NCI-H2081 treated with DMSO at 0.1 percent for 48 hours (cell line): ENCODE data around the gene POFUT1.

Experiments
- DNase-seq: peaks from one replicate; lab custom pipeline; 2025; lab: John Stamatoyannopoulos, UW

Gene POFUT1

DNA sequence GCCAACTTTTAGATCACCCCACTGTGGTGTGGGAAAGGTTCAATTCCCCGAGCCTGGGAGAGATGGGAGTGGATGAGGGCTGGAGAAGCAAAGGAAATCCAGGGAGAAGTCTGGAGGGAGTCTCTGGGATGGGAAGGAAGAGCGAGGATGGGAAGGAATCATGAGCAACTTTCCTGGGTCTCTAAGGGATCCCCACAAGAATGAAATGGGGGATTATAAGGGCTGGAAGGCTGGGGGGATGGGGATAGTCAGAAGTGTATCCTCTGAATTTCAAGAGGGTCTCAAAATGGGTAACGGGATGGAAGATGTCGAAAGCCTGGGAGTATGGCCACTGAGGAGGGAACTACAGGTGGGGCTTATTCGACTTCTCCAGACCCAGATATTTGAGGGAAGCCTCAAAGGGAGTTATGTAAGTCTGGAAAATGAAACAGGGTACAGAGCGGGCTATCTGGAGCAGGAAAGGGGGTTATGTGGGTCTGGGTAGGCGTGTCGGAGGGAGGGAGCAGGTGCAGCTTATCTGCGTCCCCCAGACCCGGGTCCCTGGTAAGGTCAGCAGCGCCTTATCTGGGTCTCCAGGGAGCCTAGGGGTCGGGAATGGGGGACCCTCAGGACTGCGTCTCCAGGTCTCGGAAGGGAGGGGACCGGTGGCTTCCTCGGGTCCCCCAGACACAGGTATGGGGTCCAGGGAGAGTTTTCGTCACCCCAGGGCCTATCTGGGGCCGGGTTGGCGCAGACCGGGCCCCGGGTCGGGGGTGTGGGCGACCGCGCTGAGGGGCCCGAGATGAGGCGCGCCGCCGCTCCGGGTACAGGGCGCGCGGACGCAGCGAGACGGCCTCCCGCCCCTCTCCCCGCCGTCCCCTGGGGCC, 687 bp upstream of the POFUT1 start:
- no peak for DNase-seq

DNA sequence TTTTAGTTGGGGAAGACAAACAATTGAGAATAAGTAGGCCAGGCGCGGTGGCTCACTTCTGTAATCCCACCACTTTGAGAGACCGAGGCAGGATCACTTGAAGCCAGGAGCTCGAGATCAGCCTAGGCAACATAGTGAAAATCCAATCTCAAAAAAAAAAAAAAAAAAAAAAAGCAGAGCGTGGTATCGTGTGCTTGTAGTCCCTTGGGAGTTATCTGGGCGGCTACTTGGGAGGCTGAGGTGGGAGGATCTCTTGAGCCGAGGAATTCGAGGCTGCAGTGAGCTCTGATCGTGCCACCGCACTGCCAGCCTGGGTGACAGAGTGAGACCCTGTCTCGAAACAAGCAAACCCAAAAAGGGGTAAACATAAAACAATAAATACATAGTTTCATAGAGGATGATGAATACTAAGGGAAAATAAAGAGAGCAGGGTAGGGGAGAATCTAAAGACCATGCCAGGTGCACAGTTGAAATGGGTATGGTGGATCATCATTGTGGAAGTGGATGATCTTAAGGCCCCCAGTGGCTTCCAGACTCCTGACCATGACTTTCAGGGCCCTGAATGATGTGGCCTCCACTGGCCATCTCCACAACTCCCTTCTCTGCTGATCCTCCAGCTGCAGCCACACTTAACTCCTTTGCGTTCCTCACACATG, 947 bp downstream of the POFUT1 start:
- DNase-seq: no peak

DNA sequence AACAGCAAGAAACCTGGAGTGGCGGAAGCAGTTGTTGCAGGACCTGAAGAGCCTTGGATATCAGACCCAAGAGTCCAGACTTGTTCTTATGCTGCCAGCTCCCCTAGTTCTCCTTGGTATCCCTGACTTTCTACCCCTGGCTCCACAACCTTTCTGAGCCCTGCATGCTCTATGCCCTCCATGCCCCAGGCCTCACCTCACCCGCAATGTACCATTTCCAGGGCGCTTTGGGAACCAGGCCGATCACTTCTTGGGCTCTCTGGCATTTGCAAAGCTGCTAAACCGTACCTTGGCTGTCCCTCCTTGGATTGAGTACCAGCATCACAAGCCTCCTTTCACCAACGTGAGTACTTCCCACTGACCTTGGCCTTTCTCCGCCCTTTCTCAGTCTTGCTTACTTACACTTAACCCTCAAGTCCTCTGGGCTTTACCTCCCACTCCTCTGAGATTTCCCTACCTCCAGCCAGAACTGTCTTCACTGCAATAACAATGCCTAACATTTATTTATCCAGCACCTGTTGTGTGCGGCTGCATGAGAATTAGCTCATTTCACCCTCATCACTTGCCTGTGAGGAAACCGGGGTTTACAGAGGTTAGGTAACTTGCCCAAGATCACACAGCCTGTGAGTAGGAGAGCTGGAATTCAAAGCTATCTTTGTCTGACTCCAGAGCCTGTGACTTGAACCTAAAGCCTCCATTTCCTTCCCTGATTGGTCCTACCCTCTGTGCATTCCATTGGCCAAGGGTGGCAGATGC, 2.3 kb downstream of the POFUT1 start:
- no peak for DNase-seq

DNA sequence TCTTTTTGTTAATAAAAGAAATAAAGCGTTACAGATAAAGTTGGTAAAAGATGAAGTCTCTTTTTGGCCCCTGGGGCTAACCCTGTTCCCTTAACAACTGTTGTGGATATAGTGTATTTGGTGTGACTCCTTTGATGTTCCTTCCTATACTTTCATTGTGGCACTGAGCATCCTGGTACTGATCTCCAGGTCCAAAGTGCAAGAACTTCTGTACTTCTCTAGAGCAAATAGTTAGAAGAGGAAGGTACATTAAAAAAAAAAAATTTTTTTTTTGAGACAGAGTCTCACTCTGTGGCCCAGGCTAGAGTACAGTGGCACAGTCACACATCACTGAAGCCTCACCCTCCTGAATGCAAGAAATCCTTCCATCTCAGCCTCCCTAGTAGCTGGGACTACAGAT, 6.2 kb downstream of the POFUT1 start:
- no peak for DNase-seq

DNA sequence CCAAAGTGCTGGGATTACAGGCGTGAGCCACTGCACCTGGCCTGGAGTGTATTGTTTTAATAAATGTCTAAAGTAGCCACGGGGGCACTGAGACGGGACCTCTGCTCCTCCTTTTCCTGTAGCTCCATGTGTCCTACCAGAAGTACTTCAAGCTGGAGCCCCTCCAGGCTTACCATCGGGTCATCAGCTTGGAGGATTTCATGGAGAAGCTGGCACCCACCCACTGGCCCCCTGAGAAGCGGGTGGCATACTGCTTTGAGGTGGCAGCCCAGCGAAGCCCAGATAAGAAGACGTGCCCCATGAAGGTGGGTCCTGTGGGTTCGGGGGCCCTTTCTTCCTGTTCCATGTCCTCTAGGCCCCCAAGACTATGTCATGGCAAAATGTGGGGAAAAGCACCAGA, 7.5 kb downstream of the POFUT1 start:
- DNase-seq: no peak

DNA sequence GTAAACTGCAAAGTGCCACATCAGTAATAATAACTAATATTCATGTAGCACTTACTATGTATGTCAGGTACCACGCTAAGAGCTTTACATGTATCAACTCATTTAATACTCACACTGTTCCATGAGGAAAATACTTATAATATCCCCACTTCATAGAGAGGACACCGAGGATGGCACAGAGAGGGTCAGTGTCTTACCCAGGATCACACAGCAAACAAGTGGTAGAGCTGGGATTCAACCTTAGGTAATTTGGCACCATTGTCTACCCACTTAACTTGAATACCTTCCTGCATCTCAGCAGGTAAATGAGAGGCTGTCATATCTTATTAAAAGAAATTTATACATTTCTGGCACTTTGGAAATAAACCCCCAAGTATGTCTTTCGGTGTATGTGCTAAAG, 8.0 kb downstream of the POFUT1 start:
- no peak for DNase-seq

DNA sequence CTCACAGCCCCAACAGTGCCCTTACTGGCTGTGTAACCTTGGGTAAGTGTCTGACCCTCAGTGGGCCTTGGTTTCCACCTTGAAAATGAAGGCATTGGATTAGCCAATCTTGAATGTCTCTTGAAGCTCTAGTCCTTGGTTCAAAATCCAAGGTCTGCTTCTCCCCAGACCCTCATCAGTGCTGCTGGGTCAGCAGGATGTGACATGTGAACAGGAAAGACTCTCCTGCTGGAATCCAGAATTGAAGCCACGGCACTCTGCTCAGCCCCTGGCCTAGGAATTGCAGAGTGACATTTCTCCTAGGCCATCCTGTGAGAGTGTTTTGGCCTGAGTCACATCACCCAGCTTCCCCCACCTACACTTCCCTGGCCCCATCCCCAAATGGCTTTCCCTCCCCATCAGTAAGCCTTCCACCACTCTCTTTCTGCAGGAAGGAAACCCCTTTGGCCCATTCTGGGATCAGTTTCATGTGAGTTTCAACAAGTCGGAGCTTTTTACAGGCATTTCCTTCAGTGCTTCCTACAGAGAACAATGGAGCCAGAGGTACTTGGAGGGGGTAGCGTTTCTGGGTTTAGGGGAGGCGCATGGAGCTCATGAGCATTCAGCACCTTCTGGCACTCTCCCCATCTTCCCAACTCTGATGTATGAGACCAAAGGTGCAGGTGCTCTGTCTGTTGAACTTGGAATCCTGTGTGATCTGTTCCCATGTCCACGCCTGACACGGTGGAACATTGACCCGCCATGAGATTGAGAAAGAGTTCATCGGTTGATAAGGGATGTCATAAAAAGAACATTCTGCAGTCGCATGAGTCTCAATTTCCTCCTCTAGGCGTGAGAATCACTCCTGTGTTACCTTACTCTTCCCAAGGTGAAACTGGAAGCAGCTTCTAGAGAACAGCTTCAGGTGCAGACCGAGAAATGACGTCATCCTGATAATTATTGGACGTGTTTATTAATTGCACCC, 8.8 kb downstream of the POFUT1 start:
- DNase-seq: no peak

DNA sequence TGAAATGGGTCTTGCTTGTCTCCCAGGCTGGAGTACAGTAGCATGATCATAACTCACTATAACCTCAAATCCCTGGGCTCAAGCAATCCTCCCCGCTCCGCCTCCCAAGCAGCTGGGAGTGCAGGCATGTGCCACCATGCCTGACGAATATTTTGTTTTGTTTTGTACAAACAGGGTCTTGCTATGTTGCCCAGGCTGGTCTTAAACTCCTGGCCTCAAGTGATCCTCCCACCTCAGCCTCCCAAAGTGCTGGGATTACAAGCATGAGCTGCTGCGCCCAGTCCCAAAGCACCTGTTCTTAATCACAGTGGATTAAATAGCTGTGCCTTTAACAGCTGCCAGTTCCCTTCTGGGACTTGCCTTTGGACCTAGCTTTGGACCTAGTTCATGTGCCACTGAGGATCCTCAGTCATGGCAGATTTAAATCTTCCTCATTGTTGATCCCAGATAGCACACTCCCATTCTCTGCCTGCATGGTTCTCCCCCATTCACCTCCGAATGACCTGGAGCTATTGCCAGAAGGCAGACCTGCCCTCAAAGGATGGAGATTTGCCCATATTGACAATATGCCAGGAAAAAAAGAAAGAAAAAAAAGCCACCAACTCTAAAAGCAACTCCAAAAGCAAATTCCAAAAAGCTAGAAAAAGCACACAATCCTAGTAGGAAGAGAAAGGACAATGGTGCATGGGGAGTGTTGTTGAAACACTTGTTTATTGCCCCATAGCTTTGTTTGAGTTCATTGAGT, 10.6 kb downstream of the POFUT1 start:
- no peak for DNase-seq

DNA sequence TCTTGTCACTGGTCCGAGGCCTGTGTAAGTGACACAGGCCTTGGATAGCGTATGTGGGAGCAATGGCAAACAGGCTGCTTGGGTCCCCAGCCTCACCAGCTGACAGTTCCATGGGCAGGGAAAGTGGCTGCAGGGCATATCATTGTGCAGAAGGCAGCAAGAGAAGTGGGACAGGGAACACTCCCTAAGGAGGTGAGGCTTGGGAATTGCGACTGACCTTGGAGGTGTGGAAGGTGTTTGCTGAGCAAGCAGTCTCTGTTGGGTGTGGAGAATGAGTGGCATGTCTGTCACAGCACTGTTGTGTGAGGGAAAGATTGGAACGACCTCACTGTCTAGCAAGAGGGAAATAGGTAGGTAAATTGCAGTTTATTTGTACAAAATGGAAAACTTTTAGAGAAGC, 16.8 kb downstream of the POFUT1 start:
- no peak for DNase-seq

DNA sequence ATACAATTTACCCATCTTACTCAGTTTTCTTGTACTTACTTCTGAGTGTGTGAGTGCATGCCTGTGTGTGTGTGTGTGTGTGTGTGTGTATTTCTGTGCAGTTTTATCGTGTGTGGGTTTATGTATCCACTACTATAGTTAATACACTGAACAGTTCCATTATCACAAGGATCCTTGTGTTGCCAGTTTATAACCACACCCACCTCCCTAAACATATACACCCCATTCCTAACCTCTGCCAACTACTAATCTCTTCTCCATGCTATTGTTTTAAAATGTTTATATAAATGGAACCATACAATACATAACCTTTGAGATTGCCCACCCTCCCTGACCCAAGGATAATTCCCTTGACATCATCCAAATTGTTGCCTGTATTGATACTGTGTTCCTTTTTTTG, 18.7 kb downstream of the POFUT1 start:
- DNase-seq: no peak

DNA sequence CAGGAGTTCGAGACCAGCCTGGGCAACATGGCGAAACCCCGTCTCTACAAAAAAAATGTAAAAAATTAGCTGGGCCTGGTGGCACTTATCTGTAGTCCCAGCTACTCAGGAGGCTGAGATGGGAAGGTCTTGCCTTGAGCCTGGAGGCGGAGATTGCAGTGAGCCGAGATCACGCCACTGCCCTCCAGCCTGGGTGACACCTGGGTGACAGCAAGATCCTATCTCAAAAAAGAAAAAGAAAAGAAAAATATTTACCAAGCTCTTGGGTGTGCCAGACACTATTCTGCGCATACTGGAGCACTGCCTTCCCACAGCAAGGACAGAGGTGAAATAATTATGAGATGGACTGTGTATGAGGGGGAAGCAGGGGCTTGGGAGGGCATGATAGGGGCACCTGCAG, 19.6 kb downstream of the POFUT1 start:
- no peak for DNase-seq

DNA sequence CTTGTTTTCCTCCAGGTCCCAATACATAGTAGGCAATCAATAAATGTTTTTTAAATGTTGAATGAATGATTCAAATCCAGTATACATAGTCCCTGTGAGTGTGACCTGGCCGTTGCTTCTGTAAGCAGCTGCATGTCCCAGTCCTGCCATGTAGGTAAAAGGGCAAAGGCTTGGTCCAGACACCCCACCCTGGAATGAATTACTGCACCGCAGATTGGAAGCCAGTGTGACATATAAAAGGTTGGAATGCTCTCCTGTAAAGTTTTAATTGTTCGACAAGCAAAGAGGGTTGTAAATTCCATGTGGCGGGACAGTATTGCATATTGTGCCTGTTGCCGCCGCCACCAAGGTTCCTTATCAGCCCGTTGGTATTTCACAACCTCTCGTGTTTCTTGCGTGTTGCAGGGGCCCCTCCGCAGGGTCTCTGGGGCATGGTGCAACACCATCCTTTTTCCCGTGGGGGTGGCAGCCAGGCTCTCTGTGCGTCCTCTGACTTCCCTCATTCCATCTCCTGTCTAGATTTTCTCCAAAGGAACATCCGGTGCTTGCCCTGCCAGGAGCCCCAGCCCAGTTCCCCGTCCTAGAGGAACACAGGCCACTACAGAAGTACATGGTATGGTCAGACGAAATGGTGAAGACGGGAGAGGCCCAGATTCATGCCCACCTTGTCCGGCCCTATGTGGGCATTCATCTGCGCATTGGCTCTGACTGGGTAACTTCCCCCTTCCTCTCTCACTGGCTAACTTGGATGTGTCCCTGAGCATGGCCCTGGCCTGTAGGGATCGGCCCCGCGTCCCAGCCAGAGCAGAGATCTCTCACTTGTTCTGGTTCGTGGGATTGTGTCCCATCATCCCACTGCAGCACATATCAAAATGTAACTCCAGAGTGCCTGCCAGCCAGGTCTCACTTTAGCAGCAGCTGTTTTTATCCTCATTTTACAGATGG, 20.3 kb downstream of the POFUT1 start:
- DNase-seq: no peak

DNA sequence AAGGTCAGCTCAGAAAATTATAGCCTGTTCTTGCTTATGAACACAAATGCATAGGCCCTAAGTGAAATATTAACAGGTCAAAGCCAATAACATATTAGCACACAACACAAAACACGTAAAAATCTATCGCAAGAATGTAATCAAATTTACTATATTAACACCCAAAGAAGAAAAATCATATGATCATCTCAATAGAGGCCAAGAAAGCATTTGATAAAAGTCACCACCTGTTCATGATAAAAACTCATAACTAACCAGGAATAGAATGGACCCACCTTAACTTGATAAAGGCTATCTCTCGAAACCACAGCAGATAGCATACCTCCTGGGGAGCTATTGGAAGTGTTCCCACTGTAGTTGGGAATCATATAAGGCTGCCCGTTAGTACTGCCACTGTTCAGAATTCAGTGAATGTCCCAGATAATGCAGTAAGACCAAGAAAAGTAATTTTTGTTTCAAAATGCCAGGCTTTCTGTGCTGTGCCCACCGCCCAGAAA, 21.6 kb downstream of the POFUT1 start:
- no peak for DNase-seq

DNA sequence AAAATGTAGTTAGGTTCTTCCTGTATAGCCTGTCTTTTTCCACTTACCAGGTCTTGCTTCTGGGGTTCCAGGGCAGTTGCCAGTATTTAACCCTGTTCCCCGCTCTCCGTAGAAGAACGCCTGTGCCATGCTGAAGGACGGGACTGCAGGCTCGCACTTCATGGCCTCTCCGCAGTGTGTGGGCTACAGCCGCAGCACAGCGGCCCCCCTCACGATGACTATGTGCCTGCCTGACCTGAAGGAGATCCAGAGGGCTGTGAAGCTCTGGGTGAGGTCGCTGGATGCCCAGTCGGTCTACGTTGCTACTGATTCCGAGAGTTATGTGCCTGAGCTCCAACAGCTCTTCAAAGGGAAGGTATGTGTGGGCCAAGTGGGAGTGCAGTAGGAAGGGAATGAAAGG, 23.0 kb downstream of the POFUT1 start:
- DNase-seq: no peak

DNA sequence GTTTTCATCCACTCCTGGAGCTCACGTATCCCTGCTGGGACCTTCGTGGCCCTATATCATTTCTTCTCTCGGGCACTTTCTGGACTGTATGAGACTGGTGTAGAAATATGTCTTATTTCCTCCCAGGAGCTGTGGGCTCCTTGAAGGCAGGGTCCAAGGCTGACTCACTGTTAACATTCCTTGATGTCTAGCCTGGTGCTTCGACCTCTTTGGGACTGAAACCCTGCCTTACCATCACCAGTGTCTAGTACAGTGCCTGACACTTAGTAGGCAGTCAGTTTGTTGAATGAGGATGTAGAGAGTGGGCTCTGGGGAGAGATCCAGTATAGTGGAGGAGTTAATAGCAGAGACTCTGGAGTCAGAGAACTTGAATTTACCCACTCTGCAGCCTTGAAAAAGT, 23.6 kb downstream of the POFUT1 start:
- no peak for DNase-seq

DNA sequence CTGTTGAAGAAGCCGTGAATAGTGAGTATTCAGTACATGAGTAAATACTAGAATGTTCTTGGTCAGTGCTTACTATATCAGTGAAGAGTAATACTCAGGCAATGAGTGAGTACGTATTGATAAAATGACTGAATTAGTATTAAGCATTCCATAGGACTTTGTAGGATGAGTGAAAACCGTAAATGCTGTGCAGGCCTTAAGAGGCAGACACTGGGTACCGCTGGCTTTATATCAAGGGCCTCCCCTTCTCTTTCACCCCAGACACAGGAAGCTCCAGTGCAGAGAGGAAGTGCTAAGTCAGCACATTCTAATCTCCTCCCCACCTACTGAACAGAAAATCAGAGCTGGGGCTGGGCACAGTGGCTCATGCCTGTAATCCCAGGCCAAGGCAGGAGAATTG, 24.2 kb downstream of the POFUT1 start:
- DNase-seq: no peak

DNA sequence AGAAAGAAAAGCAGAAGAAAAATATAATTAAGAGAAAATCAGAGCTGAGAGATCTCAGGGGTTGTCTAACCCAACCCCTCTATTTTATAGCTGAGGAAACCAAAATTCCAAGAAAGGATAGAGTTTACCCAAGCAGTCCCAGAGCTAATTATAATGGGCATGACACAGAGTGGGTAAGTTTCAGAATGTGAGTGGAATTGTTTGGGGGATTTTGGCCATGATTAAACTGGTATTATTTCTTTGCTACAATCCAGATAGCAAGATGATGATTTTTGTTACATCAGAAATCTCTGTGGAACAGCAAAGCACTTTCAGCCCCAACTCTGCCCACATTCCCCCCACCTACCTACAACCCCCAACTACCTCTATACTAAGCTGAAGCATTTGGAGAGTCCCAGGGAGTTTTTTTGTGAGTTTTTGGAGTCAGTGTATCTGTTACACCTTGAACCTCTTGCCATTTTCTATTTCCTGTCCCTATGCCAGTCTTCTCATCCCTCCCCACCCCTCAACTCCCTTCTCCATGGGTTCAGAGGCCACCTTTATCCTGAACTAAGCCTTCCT, 24.7 kb downstream of the POFUT1 start:
- no peak for DNase-seq

DNA sequence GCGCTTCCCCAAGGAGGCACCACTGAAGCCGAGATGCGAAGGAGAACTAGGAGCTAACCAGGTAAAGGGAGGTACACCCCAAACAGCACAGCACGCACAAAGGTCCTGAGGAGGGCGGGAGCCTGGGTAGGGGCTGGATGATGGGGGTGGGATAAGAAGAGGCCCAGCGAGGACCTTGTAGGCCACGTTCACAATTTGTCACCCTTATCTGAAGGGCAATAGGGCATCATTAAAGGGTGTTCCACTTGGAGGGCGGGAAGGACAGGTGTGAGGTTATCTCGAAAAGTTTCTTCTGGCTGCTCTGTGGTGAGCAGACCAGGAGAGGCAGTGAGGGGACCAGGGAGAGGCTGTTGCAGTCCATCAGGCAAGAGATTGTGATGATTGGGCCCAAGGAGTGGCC, 25.6 kb downstream of the POFUT1 start:
- no peak for DNase-seq

DNA sequence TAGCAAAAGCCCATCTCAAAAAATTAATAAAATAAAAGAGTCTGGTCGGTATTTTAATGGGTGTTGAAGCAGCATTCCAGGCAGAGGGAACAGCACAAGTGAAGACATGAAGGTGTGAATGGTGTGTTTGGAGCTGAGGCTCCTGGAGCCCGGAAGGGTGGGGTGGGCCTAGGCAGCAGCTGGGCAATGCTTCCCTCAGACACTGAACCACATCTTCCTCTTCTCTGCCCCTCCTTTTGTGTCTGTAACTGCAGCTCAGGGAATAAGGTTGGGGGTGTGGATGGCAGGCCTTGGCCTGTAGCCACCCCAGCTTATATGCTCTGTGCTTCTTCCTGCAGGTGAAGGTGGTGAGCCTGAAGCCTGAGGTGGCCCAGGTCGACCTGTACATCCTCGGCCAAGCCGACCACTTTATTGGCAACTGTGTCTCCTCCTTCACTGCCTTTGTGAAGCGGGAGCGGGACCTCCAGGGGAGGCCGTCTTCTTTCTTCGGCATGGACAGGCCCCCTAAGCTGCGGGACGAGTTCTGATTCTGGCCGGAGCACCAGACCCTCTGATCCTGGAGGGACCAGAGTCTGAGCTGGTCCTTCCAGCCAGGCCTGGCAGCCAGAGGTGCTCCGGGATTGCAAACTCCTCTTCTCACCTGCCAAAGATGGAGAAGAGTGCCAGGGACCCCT, 26.6 kb downstream of the POFUT1 start:
- DNase-seq: no peak
